Kidney tubule cell (primary cell): ENCODE data around the gene DCP1B.
A peak's percentile ranks its signal among the peaks of the same experiment; 100 is the strongest.

Experiments
- DNase-seq: peaks from one replicate; pipeline ENCODE4 v3.0.0-alpha.2; 2018; ENCODE audit warnings: low spot score

Gene DCP1B

DNA sequence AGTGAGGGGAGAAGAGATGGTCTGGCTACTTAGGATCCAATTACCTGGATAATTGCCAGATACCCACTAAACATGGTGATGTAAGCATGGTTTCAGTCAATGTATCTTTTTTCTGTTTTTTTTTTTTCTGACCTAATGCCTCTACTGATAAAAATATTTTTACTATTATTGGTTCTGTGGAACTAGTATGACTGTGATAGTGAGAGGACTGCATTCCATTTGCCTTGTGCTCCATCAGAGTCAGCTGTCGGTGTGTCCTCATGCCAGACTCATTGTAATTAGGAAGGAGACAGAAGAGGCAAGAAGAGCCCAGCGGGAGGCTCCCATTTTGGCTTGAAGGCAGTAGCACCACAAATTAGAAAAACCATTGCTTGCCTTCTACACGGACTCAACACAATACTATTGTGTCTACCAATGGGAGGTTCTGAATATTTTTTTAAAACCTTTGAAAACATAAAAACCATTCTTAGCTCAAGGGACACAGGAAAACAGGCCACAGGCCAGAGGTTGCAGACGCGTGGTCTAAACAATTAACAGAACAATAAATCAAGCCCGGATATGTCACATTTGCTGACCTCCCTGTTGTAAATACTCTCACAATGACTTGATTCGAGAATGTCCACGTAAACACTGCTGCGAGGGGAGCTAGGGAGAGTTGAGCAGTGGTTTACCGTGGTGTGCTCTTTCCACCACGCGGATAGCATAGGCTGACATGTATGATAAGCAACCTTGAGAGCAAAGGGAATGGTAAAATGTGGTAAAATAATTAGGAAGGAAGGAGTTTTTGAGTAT, 13.5 kb upstream of the DCP1B start:
- no peak for DNase-seq

- no peak for DNase-seq
Observed at GRCh38 chr12:2016862-2017545, 12.7 kb upstream of the DCP1B start.

GRCh38 chr12:2014231-2014630, 10.0 kb upstream of the DCP1B start:
- no peak for DNase-seq

- DNase-seq, result no peak
Observed at GRCh38 chr12:2013527-2014223, 9.4 kb upstream of the DCP1B start.

DNA sequence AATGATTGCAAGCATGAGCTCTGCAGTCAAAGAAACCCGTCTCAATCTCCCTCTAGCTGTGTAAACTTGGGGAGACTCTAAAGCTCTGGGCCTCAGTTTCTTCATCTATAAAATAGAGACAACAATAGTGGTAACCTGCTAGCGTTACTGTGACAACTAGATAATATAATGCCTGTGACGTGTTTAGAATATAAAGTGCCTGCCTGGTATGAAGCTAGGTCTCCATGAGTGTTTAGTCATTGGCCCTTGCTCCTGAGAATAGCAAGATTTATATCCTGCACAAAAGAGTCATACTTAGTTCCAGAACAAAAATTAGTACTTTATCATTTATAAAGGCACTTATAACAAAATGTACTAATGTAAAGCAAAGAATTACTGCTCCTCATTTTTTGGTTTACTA, 8.8 kb upstream of the DCP1B start:
- no peak for DNase-seq

DNA sequence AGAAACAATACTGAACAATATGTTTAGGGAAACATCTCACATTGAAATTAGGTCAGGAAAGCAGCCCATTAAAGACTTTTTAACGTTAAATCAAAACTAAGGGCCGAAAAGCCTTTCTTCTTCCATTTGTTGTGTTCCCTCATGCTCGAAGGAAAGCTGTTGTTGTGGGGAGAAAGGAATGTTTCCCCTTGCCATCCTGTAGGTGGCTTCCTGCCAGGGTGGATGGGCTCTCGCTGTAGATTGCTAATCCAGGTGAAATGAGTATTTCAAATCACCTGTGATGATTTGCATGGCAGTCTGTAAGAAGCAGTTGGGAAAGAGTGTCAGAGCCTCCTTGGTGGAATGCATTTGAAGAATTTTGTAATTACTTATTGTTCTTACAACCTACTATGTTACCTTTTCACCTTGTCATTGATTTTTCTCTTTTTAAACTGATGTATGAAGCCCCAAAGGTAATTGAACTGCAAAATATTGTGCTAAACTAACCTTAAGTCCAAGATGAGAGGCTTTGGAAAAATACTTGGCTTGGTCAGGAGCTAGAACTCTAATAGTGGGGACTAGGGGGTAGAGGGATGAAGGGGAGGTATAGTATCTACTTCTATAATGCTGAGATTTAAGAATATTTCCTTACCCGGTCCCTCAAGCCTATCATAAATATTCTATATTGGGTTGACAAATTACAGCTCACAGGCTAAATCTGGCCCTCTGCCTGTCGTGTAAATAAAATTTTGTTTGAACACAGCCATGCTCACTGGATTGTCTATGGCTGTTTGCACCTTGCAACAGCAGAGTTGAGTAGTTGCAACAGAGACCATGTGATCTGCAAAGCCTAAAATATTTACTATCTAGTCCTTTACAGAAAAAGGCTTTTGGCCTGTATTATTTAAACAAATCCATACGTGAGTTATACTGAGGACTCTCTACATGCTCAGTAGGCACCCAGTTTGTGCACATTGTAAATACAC, 7.7 kb upstream of the DCP1B start:
- DNase-seq, result peak; percentile 31

GRCh38 chr12:2009623-2010022, 5.4 kb upstream of the DCP1B start:
- no peak for DNase-seq

DNA sequence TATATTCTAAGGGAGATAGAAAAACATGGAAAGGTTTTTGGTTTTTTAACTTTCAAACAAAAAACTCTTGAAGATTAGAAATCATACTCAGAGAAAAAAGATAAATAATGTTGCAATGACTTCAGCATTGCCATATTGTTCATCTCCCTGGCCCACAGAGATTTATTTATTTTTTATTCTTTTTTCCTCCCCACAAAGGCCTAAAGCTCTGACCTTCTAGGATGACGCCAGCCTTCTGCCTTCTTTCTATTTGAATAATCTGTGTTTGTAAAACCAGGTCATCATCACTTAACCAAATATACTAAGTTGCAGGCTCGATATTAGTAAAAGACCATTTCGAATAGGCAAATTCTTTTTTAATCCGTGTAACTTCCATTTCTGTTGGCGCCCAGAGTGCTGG, 4.4 kb upstream of the DCP1B start:
- DNase-seq, result no peak

- DNase-seq, result peak; percentile 4
Observed at GRCh38 chr12:2003676-2004112, 563 bp downstream of the DCP1B start.

DNA sequence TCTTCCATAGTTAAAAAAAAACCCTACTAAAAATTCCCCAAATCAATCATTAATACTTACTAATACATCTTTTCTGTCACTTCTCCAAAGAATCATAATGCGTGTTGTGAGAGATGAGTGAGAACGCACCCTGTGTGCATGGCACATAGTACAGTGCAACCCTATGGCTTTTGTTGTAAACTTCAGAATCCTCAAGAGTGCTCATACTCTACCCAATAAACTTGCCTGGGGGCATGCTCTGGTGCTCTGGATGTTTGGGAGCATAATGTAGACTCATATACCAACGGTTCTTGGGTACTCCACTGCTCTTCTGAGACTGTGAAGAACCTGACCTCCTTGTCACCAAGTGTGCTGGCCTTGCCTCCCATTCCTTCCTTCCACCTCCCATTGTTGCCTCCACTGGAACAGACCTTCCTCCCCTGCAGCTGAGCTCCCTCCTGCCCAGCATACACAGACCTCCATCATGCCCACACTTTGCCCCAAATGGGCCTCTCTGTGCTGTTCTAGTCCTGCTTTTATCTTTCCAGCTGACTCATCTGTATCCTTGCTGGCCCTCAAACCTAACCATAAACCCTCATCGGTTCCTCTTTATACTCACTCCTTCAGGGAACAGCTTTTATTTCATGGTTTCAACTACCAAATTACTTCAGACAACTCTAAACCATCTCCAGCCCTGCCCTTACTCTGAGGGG, 8.9 kb downstream of the DCP1B start:
- DNase-seq, result no peak

- DNase-seq, result no peak
Observed at GRCh38 chr12:1994429-1995143, 9.7 kb downstream of the DCP1B start.

DNA sequence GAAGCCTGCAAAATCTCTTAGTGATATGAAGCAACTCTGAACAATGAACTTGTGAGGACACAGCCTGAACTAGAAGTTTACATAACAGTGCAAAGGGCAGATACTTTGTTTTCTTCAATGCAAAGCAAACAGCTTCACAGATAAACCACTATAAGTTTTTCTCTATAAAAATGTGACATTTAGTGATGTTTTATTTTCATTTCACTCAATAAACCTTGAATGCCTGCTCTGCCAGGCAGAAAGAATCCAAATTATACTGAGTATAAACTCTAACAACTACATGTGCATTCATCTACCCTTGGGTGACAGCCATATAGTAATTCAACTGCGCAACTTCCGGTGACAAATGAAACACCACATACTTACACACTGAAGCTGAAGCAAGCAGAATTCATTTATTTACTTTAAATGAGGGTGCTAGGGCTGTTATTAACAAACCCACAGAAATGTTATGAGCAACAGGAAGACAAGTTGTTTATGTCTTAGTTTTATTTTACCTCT, 10.3 kb downstream of the DCP1B start:
- DNase-seq, result peak; percentile 3

- DNase-seq, result peak; percentile 80
Observed at GRCh38 chr12:1993341-1993740, 10.9 kb downstream of the DCP1B start.

DNA sequence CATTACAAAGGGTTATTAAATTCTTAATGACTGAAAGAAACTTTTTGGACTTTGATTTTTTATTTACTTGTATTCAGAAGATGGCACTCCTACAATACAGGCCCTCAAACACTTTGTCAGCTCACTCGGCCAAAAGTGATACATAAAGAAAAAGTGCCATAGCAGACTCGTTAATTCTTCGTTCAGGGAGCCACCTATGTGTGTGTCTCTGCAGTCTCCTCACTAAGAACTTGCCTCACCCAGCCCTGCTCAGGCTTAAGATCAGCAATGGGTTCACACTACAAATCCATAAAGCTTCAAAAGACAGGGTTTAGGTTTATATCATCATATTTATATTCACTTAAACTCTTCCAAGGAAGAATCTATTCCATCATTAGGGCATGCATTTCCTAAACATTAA, 11.5 kb downstream of the DCP1B start:
- DNase-seq, result no peak

GRCh38 chr12:1989111-1989510, 15.1 kb downstream of the DCP1B start:
- no peak for DNase-seq

- DNase-seq, result no peak
Observed at GRCh38 chr12:1984759-1985158, 19.5 kb downstream of the DCP1B start.

DNA sequence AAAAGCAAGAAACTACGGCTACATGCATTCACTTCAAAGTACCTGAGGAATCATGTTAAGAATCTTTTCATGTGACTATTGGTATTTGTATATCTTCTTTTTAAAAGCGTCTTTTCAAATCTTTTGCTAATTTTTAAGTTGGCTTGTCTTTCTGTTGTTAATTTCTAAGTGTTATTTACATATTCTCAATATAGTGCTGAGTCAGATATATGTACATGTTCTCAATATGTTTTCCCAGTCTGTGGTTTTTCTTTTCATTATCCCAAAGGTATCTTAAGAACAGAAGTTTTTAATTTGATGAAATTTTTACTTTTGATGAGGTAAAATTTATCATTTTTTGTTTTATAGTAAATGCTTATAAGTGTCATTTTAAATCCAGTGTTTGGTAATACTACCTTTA, 24.0 kb downstream of the DCP1B start:
- DNase-seq, result no peak

DNA sequence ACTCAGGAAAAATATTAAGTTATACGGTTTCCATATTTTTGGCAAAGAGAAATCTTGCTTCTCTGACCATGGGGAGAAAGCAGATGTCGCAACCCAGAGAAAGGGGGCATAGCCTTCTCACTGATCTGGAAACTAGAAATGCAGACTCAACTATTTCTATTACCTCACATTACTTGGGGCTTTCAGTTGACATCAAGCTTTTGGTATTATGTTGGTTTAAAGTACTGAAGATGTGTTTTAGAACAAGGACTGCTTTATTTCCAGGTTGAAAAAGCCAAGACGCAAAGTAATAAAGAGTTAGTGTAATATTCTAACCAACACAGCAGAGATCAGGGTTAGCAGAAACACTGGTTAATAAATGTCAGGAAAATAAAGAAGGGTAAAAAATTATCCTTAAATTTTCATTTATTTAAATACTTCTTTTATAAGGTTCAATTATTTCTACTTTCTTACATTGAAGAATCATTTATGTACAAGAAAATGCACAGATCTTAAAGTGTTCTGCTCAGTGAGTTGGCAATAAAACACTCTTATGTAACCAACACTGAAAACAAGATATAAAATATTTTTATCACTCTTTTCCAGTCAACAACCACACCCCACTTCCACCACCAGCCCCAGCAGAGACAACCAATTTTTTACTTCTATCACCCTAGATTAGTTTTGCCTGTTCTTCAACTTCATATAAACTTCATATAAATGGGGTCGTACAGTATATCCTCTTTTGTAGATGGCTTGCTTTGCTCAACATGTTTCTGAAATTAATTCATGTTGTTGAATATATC, 26.0 kb downstream of the DCP1B start:
- no peak for DNase-seq

GRCh38 chr12:1977588-1977987, 26.7 kb downstream of the DCP1B start:
- no peak for DNase-seq

- no peak for DNase-seq
Observed at GRCh38 chr12:1977109-1977508, 27.1 kb downstream of the DCP1B start.
